GM21576 (cell line): ENCODE measurements around the gene LCA5.
"Not testable (repeated sequence)": the region's sequence is repeated elsewhere in the genome, so short reads cannot be mapped to it uniquely, and the experiment has no call there.

Source experiments
- ATAC-seq: cut with Tn5 transposase; IDR thresholded peaks from one replicate; pipeline ENCODE4 v1.9.1; 2021; ENCODE audit warnings: mild to moderate bottlenecking, moderate library complexity; ENCODE audit not compliant: unreplicated experiment

The LCA5 gene

GRCh38 chr6:79468116-79468515, 69.1 kb downstream of the LCA5 start:
- no peak for ATAC-seq

- no peak for ATAC-seq
Measured at GRCh38 chr6:79467716-79468115, 69.5 kb downstream of the LCA5 start.

- no peak for ATAC-seq
Measured at GRCh38 chr6:79466207-79466834, 70.9 kb downstream of the LCA5 start.

- no peak for ATAC-seq
Measured at GRCh38 chr6:79465381-79465780, 71.8 kb downstream of the LCA5 start.

- no peak for ATAC-seq
Measured at GRCh38 chr6:79463621-79464050, 73.6 kb downstream of the LCA5 start.

GRCh38 chr6:79461205-79461604, 76.0 kb downstream of the LCA5 start:
- ATAC-seq = no peak

- no peak for ATAC-seq
Measured at GRCh38 chr6:79455446-79455845, 81.8 kb downstream of the LCA5 start.

- ATAC-seq = no peak
Measured at GRCh38 chr6:79453558-79454042, 83.6 kb downstream of the LCA5 start.

- no peak for ATAC-seq
Measured at GRCh38 chr6:79450984-79451383, 86.2 kb downstream of the LCA5 start.

GRCh38 chr6:79446006-79446405, 91.2 kb downstream of the LCA5 start:
- ATAC-seq = no peak

- not testable (repeated sequence) for ATAC-seq
Measured at GRCh38 chr6:79443876-79444275, 93.4 kb downstream of the LCA5 start.

GRCh38 chr6:79441192-79441591, 96.0 kb downstream of the LCA5 start:
- no peak for ATAC-seq

- peak; percentile 76 for ATAC-seq
Measured at GRCh38 chr6:79440598-79440997, 96.6 kb downstream of the LCA5 start.

GRCh38 chr6:79438030-79438429, 99.2 kb downstream of the LCA5 start:
- no peak for ATAC-seq

- no peak for ATAC-seq
Measured at GRCh38 chr6:79436241-79436640, 101.0 kb downstream of the LCA5 start.

GRCh38 chr6:79435746-79436145, 101.5 kb downstream of the LCA5 start:
- no peak for ATAC-seq
